B cell (primary cell): ENCODE data around the gene DYNC1I2. TPM values are rescaled to one million over a fixed set of nuclear protein-coding genes. Genes with fewer than 3 reads are reported as not detected.
A peak's percentile ranks its signal among the peaks of the same experiment; 100 is the strongest.

Source experiments
- ATAC-seq: fragments of 200-7000 bp; cut with Tn5 transposase; one replicate; pipeline ENCODE4 v1.10.0; 2021; ENCODE audit warnings: low read depth, mild to moderate bottlenecking, moderate number of reproducible peaks, moderate library complexity
- CTCF ChIA-PET: fragments of 350-600 bp; sonication (Branson Sonifier 250); formaldehyde crosslinking; loops from one replicate; lab custom pipeline; 2021; ENCODE audit warnings: antibody characterized with exemption, inconsistent platforms; lab: Charles Lee
- POLR2A ChIA-PET: fragments of 350-600 bp; sonication (Branson Sonifier 250); formaldehyde crosslinking; loops from one replicate; lab custom pipeline; 2021; ENCODE audit warnings: antibody characterized with exemption; lab: Charles Lee
- DNase-seq: peaks from one replicate; pipeline ENCODE4 v3.0.0; 2013
- H2AFZ ChIP-seq: 2 replicates; pipeline ENCODE4 v1.6.1; 2012; ENCODE audit warnings: mild to moderate bottlenecking, low read depth, low read length; ENCODE audit not compliant: insufficient read depth, poor library complexity, severe bottlenecking
- H3K27ac ChIP-seq, 2 donors: 1 replicate in 1 of 2; 2 replicates in 1 of 2; pipeline ENCODE4 v1.5.1; 2012 to 2013; ENCODE audit warnings: low read length in 2 of 2, mild to moderate bottlenecking in 2 of 2, moderate library complexity in 1 of 2
- H3K27me3 ChIP-seq, 4 experiments: fragments of 200-600 bp in 1 of 4; sonication (generic) in 1 of 4; replicated peaks in 1 of 4; 1 replicate in 2 of 4; 2 replicates in 2 of 4; pipeline versions ENCODE4 v1.6.1 to v1.7.0; 2013 to 2016; ENCODE audit warnings: low read length in 3 of 4, mild to moderate bottlenecking in 2 of 4, mixed read lengths in 1 of 4, moderate library complexity in 1 of 4; ENCODE audit not compliant: insufficient read depth in 4 of 4, control insufficient read depth in 3 of 4; ENCODE audit errors: control extremely low read depth in 1 of 4
- H3K36me3 ChIP-seq, 2 experiments: replicated peaks in 1 of 2; 1 replicate in 1 of 2; 2 replicates in 1 of 2; pipeline versions ENCODE4 v1.6.1 to v1.7.1; 2013; ENCODE audit warnings: low read length in 1 of 2; ENCODE audit not compliant: insufficient read depth in 2 of 2, control insufficient read depth in 1 of 2; ENCODE audit errors: control extremely low read depth in 1 of 2, extremely low read depth in 1 of 2
- H3K4me1 ChIP-seq, 2 donors: fragments of 200-600 bp in 1 of 2; sonication (generic) in 1 of 2; 1 replicate in 1 of 2; 2 replicates in 1 of 2; pipeline versions ENCODE4 v1.5.1 to v1.6.1; 2013 to 2017; ENCODE audit warnings: low read length in 2 of 2; ENCODE audit not compliant: control insufficient read depth in 2 of 2, insufficient read depth in 2 of 2
- H3K4me2 ChIP-seq: replicated peaks from 2 replicates; pipeline ENCODE3; 2012; ENCODE audit warnings: mild to moderate bottlenecking, low read depth, low read length; ENCODE audit not compliant: poor library complexity, severe bottlenecking
- H3K4me3 ChIP-seq, 5 experiments: fragments of 200-600 bp in 1 of 5; sonication (generic) in 1 of 5; 1 replicate in 3 of 5; 2 replicates in 2 of 5; pipeline versions ENCODE4 v1.5.1 to v1.7.0; 2011 to 2016; ENCODE audit warnings: low read length in 4 of 5, mild to moderate bottlenecking in 4 of 5, low read depth in 2 of 5, control low read depth in 1 of 5, moderate library complexity in 1 of 5; ENCODE audit not compliant: insufficient read depth in 1 of 5; ENCODE audit errors: control extremely low read depth in 1 of 5, extremely low read depth in 1 of 5
- H3K79me2 ChIP-seq: fragments of 200-600 bp; sonication (generic); one replicate; pipeline ENCODE4 v1.6.0; 2016; ENCODE audit warnings: low read length; ENCODE audit not compliant: control insufficient read depth, insufficient read depth
- H3K9ac ChIP-seq: fragments of 200-600 bp; sonication (generic); 2 replicates; pipeline ENCODE4 v1.6.1; 2017; ENCODE audit warnings: mild to moderate bottlenecking, low read length, moderate library complexity
- H3K9me3 ChIP-seq, 3 donors: one replicate each; pipeline versions ENCODE4 v1.6.1 to v1.7.1; 2013; ENCODE audit warnings: low read length in 2 of 3; ENCODE audit not compliant: control insufficient read depth in 2 of 3, insufficient read depth in 1 of 3; ENCODE audit errors: control extremely low read depth in 1 of 3
- H4K20me1 ChIP-seq: 2 replicates; pipeline ENCODE4 v1.6.0; 2012; ENCODE audit warnings: mild to moderate bottlenecking, low read length; ENCODE audit not compliant: insufficient read depth, control insufficient read depth, poor library complexity, severe bottlenecking
- H3K27ac Mint-ChIP-seq: one replicate; pipeline ENCODE4 v1.8.0; 2021; ENCODE audit warnings: mixed read lengths
- H3K27me3 Mint-ChIP-seq: one replicate; pipeline ENCODE4 v1.8.0; 2021; ENCODE audit warnings: mixed read lengths
- H3K4me1 Mint-ChIP-seq: one replicate; pipeline ENCODE4 v1.8.0; 2021; ENCODE audit warnings: mixed read lengths
- H3K4me3 Mint-ChIP-seq: one replicate; pipeline ENCODE4 v1.8.0; 2021; ENCODE audit warnings: mixed read lengths
- H3K9me3 Mint-ChIP-seq: one replicate; pipeline ENCODE4 v1.8.0; 2022; ENCODE audit warnings: mixed read lengths; ENCODE audit not compliant: insufficient read depth
- EZH2 ChIP-seq: IDR thresholded peaks from 2 replicates; pipeline ENCODE4 v1.6.1; 2012; ENCODE audit warnings: borderline replicate concordance, low read depth, mild to moderate bottlenecking, moderate library complexity, low read length; ENCODE audit not compliant: insufficient read depth, poor library complexity, severe bottlenecking
- WGBS: methylation state at CpG from one replicate; pipeline ENCODE4 v1.1.5; 2013; ENCODE audit warnings: missing lambda C conversion rate; ENCODE audit not compliant: insufficient coverage; 5-methylcytosine and 5-hydroxymethylcytosine counted together
- intact Hi-C: fragments of 100-400 bp; cut with micrococcal nuclease; formaldehyde crosslinking; loops from one replicate; pipeline ENCODE4 v1.10.0; 2022
- polyA plus RNA-seq: library from polyadenylated mRNA; depleted of rRNA; stranded (reverse); fragments of >200 nt; gene quantifications from 2 replicates; pipeline ENCODE4 v1.2.3, GENCODE V29; 2012
- total RNA-seq, 2 donors: library from RNA; stranded (reverse); fragments of 120-200 nt in 1 of 2; gene quantifications; 1 replicate in 1 of 2; 2 replicates in 1 of 2; pipeline versions ENCODE4 v1.2.3 to v1.2.4, GENCODE V29; 2013 to 2022
- TF ChIP-seq, protein P1 (sequence below): fragments of 200-600 bp; IDR thresholded peaks from one replicate; pipeline ENCODE4 v1.8.0; 2022; ENCODE audit warnings: antibody characterized with exemption, mild to moderate bottlenecking

The DYNC1I2 gene
- total and polyA plus RNA-seq, 2 donors (not counting 1 experiment from before 2014, with no cell fraction given), result 20.4 to 57.6 TPM

DNA sequence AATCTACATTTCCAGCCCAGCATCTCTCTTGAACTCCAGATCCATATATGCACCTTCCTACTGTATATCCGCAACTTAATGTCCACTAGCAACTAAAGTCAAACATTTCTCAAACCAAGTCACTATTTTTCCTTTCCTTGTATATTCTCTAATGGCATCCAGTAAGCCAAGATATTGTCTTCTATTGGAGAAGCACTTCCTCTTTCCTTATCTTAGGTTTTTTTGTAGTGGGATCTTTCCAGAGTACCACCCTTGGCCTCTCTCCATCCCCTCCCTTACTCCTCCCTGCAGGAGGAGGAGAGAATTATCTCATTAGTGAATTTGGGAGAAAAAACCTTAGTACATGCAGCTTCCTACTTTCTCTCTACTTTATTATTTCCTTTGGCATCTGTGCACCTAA lies 8.7 kb upstream of the DYNC1I2 start:
- no peaks in the 10 kb centered on the region for H3K36me3 ChIP-seq
- H3K4me2 ChIP-seq, result no peak overlapping the region
- Mint-ChIP-seq H3K4me3 (no peak overlapping the region), H3K27me3 (peaks cover 11% of the 10 kb centered on the region), H3K27ac (no peak overlapping the region), H3K9me3 (no peaks in the 10 kb centered on the region), H3K4me1 (no peaks in the 10 kb centered on the region)
- no peaks in the 10 kb centered on the region for H3K79me2 ChIP-seq
- H3K27ac ChIP-seq, result no peak overlapping the region
- peaks cover 0 to 3% (median 0%) of the 10 kb centered on the region in 4 experiments for H3K27me3 ChIP-seq
- H3K9ac ChIP-seq, result no peak overlapping the region
- no peak for ATAC-seq
- POLR2A ChIA-PET, result no interaction called here
- CTCF ChIA-PET, result no interaction called here
- DNase-seq, result no peak
- no peak overlapping the region for H3K4me3 ChIP-seq
- H3K4me1 ChIP-seq, result no peaks in the 10 kb centered on the region
- H3K9me3 ChIP-seq, result no peaks in the 10 kb centered on the region
- intact Hi-C loops, result no loop called here
- WGBS, result 43% methylated on average over 1 of the region's 1 CpG
- H4K20me1 ChIP-seq, result no peaks in the 10 kb centered on the region
- no peak overlapping the region for H2AFZ ChIP-seq
- TF ChIP-seq EZH2, result no peak
- TF ChIP-seq, protein P1, sequence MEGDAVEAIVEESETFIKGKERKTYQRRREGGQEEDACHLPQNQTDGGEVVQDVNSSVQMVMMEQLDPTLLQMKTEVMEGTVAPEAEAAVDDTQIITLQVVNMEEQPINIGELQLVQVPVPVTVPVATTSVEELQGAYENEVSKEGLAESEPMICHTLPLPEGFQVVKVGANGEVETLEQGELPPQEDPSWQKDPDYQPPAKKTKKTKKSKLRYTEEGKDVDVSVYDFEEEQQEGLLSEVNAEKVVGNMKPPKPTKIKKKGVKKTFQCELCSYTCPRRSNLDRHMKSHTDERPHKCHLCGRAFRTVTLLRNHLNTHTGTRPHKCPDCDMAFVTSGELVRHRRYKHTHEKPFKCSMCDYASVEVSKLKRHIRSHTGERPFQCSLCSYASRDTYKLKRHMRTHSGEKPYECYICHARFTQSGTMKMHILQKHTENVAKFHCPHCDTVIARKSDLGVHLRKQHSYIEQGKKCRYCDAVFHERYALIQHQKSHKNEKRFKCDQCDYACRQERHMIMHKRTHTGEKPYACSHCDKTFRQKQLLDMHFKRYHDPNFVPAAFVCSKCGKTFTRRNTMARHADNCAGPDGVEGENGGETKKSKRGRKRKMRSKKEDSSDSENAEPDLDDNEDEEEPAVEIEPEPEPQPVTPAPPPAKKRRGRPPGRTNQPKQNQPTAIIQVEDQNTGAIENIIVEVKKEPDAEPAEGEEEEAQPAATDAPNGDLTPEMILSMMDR, result no peak

DNA sequence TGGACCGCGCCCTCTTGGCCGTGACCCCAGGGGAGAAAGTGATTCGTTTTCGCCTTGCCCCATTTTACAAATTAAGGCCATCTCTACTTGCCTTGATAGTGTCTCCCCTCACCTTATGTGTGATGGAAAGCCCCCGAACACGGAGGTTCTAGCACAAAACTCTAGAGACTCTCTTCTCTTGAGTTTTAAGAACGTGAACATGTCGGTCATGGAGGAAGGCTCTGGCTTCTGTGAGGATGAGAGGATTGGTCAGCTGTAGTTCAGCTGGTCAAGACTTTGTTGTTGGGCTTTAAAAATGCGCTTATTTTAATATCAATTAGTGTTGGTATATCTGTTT lies 828 bp downstream of the DYNC1I2 start:
- Histone ChIP-seq H3K4me3 (peak overlapping the region; percentile 77 to 89 (median 88)), H3K79me2 (peaks cover 34% of the 10 kb centered on the region), H3K4me2 (peak overlapping the region; percentile 75), H3K9ac (peak overlapping the region; percentile 81), H2AFZ (peak overlapping the region; percentile 88), H3K27ac (peak overlapping the region; percentile 58 to 83), H3K27me3 (no peaks in the 10 kb centered on the region), H3K9me3 (no peaks in the 10 kb centered on the region), H3K4me1 (peaks cover 12 to 13% of the 10 kb centered on the region in 2 donors), H4K20me1 (peaks cover 16% of the 10 kb centered on the region), H3K36me3 (peaks cover 4 to 17% of the 10 kb centered on the region in 2 experiments)
- ChIA-PET CTCF (interaction anchor here (0.6 to 1.7 kb wide), 3 partner anchors 15 to 1858 kb away, joined by 3 to 5 read pairs (median 3); no protein-coding TSS in a partner anchor), POLR2A (no interaction called here)
- Mint-ChIP-seq H3K27ac (peak overlapping the region; percentile 85), H3K27me3 (peaks cover 9% of the 10 kb centered on the region), H3K9me3 (no peaks in the 10 kb centered on the region), H3K4me1 (peaks cover 18% of the 10 kb centered on the region), H3K4me3 (peak overlapping the region; percentile 93)
- DNase-seq (no peak), ATAC-seq (no peak)
- intact Hi-C loops, result loop anchor here (5.0 kb wide), 4 partner anchors 204 to 1861 kb away; partner anchors contain the start of genes SLC25A12, TLK1 and UBR3
- TF ChIP-seq, protein P1, result no peak
- no peak for TF ChIP-seq EZH2
- 0% methylated on average over 1 of the region's 10 CpGs for WGBS
